Measurements from ENCODE around the gene PKDCC.

DNA sequence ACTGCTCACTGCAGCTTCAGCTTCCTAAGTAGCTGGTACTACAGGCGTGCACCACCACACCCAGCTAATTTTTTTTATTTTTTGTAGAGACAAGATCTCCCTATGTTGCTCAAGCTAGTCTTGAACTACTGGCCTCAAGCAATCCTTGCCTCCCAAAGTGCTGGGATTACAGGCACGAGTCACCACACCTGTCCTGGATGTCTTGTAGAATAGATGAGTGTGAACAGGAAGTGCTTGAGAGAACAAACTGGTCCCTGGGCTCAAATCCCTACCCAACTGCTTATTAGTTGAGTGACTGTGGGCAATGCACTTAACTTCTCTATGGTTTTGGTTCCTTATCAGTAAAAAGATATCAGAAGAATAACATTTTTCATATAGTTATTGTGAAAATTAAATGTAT, 34.2 kb downstream of the PKDCC start:
- TF ChIP-seq, protein P1, sequence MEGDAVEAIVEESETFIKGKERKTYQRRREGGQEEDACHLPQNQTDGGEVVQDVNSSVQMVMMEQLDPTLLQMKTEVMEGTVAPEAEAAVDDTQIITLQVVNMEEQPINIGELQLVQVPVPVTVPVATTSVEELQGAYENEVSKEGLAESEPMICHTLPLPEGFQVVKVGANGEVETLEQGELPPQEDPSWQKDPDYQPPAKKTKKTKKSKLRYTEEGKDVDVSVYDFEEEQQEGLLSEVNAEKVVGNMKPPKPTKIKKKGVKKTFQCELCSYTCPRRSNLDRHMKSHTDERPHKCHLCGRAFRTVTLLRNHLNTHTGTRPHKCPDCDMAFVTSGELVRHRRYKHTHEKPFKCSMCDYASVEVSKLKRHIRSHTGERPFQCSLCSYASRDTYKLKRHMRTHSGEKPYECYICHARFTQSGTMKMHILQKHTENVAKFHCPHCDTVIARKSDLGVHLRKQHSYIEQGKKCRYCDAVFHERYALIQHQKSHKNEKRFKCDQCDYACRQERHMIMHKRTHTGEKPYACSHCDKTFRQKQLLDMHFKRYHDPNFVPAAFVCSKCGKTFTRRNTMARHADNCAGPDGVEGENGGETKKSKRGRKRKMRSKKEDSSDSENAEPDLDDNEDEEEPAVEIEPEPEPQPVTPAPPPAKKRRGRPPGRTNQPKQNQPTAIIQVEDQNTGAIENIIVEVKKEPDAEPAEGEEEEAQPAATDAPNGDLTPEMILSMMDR (IDR thresholded peaks at IDR 0.05; ENCODE audit: poor library complexity) = no peak
- TF ChIP-seq EZH2 (IDR thresholded peaks at IDR 0.05; ENCODE audit: borderline replicate concordance) = no peak
